NB4 (cell line): ENCODE results near the gene OR11H6.

Experiments used
- POLR2A ChIP-seq: IDR thresholded peaks from 2 replicates; pipeline ENCODE4 v1.6.1; 2011; ENCODE audit warnings: mild to moderate bottlenecking; ENCODE audit not compliant: insufficient read length; ENCODE audit errors: extremely low read depth
- TF ChIP-seq, protein P1 (sequence below): IDR thresholded peaks from one replicate; pipeline ENCODE4 v1.5.1; 2012; ENCODE audit warnings: low read depth, low read length
- TF ChIP-seq, protein P2 (sequence below): IDR thresholded peaks from 2 replicates; pipeline ENCODE4 v1.6.1; 2011; ENCODE audit warnings: low read depth, low read length

DNA sequence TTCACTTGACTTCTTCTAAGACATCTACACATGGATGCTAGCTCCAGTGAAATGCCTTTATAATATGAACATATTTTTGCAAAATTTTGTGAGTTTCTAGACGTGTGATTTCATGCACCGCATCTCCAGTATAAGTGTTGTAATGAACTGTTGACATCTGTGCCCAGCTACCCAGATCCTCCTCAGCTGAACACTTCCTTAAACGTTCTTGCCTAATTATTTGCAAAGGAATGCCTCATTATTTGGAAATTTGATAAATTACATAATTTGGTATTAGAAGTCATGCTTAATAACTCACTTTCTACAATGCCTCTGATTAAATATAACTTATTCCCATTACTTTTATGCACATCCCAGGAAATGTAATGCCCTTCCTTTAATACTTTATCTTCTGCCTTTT lies 18.8 kb upstream of the OR11H6 start:
- TF ChIP-seq, protein P1, sequence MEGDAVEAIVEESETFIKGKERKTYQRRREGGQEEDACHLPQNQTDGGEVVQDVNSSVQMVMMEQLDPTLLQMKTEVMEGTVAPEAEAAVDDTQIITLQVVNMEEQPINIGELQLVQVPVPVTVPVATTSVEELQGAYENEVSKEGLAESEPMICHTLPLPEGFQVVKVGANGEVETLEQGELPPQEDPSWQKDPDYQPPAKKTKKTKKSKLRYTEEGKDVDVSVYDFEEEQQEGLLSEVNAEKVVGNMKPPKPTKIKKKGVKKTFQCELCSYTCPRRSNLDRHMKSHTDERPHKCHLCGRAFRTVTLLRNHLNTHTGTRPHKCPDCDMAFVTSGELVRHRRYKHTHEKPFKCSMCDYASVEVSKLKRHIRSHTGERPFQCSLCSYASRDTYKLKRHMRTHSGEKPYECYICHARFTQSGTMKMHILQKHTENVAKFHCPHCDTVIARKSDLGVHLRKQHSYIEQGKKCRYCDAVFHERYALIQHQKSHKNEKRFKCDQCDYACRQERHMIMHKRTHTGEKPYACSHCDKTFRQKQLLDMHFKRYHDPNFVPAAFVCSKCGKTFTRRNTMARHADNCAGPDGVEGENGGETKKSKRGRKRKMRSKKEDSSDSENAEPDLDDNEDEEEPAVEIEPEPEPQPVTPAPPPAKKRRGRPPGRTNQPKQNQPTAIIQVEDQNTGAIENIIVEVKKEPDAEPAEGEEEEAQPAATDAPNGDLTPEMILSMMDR = no peak
- TF ChIP-seq, protein P2, sequence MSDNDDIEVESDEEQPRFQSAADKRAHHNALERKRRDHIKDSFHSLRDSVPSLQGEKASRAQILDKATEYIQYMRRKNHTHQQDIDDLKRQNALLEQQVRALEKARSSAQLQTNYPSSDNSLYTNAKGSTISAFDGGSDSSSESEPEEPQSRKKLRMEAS = no peak
- no peak for TF ChIP-seq POLR2A
